Epithelial cell of prostate (primary cell): ENCODE measurements around the gene FBF1.
"Not testable (repeated sequence)": the region's sequence is repeated elsewhere in the genome, so short reads cannot be mapped to it uniquely, and the experiment has no call there.

Experiments
- DNase-seq: peaks from one replicate; pipeline ENCODE4 v3.0.0-alpha.2; 2011; ENCODE audit warnings: low read depth, low spot score
- H3K27ac ChIP-seq: fragments of 450-650 bp; 2 replicates; pipeline ENCODE4 v1.5.1; 2017; ENCODE audit warnings: mild to moderate bottlenecking

Gene FBF1, protein sequence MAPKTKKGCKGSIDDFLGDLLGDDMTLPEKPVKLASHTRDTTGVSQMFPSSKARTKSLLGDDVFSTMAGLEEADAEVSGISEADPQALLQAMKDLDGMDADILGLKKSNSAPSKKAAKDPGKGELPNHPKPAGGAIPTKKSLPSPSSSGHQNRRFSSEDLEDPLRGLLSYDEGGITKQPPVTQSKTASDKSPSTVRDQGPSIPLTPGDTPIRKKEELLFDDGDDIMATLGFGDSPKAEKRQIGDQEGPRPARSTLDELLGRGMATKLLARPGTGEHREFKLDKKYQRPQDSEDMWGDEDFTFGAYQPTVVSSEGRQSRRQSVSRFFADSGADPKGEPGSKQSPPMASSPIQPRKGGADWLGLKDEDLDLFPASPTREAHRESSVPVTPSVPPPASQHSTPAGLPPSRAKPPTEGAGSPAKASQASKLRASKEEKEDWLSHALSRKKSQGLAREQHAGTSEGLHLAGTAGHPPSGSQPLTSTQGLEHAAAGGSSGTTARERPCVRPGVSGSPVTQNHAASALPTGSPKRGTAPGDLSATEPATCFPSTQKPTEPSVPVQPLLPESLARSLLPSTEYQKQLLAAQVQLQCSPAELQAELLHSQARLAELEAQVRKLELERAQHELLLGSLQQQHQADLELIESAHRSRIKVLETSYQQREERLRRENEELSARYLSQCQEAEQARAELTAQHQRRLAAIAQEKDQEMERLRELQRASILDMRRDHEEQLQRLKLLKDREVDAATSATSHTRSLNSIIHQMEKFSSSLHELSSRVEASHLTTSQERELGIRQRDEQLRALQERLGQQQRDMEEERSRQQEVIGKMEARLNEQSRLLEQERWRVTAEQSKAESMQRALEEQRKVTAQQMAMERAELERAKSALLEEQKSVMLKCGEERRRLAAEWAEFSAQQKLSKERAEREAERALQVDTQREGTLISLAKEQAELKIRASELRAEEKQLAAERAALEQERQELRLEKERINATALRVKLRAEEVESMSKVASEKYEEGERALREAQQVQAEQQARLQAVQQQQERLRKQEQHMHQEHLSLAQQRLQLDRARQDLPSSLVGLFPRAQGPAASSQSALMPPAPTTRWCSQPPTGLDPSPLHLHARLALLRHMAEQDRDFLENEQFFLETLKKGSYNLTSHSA

DNA sequence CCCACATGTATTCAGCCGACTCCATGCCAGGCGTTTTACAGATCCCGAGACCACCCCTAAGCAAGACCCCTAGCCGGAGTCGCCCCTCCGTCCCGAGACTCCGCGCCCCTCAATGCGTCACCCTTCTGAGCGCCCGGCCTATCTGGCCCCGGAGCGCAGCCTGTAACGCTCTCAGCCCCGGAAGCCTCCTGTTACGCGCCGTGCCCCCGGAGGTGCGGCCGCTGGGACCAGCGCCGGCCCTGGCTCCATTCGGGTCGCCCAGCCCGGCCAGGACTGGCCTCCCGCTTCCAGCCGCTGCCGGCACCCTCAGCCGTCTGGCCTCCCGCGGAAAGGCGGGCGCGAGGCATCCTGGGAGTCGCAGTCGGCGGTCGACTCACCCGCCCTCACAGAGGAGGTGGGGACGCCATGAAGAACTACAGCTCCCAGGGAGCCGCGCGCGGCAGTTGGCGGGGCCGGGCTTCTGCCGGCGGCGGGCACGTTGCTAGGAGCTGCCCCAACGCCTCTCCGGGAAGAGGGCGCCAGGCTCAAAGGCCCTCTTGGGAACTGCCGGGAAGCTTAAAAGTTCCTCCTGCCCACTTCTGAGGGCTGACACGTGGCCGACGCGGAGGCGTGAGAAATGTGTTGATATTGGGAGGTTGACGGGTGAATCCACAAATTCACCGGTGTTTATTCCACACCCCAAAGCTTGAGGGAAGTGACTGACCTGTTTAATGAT, at the start of gene FBF1:
Gene FBF1 (minus strand): TSS at position 316 of the 715 bp plus-strand sequence. CDS start 2,893 bp downstream, outside the sequence.
- no peak within 1 kb of the TSS for H3K27ac ChIP-seq
- DNase-seq: peak; percentile 60

DNA sequence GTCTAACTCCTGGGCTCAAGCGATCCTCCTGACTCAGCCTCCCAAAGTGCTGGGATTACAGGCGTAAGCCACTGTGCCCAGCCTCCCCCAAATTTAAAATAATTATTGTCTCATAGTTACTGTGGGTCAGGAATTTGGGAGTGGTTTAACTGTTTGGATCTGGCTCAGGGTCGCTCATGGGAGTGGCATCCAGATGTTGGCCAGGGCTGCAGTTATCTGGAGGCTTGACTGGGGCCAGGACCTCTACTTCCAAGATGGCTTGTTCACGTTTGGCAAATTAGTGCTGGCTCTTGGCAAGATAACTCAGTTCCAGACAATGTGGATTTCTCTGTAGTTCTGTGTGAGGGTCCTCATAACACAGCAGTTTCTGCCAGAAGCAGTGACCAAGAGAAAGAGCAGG, 46.2 kb upstream of the FBF1 start:
- H3K27ac ChIP-seq: no peak overlapping the region
- no peak for DNase-seq

DNA sequence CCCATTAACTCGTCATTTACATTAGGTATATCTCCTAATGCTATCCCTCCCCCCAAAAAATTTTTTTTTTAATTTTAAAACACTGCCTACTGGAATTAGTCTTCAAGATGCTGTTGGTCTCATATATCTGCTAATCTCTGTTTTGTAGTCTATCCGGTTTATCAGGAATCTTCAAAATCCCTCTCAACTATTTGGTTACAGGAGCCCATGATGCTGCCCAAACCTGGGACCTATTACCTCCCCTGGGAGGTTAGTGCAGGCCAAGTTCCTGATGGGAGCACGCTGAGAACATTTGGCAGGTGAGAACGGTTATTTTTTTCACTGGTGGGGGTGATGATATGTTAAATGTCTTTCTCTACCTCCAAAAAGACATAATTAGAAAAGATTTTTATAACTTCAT, 45.1 kb upstream of the FBF1 start:
- H3K27ac ChIP-seq: no peak overlapping the region
- DNase-seq: no peak

- DNase-seq: no peak
- peak overlapping the region; percentile 70 for H3K27ac ChIP-seq
Observed at GRCh38 chr17:75983501-75984181, 42.8 kb upstream of the FBF1 start.

- H3K27ac ChIP-seq: peak overlapping the region; percentile 70
- no peak for DNase-seq
Observed at GRCh38 chr17:75981019-75981615, 40.3 kb upstream of the FBF1 start.

DNA sequence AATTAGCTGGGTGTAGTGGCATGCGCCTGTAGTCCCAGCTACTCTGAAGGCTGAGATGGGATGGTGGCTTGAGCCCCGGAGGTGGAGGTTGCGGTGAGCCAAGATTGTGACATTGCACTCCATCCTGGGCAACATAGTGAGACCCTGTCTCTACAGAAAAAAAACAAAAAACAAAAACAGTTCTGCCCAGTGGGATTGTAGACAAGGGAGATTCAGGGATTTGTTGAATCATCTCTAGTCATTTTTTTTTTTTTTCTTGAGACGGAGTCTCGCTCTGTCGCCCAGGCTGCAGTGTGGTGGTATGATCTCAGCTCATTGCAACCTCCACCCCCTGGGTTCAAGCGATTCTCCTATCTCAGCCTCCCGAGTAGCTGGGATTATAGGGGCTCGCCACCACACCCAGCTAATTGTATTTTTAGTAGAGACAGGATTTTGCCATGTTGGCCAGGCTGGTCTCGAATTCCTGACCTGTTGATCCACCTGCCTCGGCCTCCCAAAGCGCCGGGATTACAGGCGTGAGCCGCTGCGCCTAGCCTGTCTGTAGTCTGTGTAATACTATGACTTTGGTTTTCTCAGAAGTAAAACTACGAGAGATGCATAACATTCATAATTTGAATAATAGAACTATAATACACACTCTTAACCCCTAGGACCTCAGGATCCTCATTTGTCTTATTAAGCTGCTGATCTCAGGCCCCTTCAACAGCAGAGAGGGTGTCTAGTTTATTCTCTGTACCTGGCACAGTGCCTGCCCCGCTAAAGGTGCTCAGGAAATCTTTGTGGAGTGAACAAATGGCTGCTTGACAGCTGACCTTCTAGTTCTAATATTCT, 39.6 kb upstream of the FBF1 start:
- peak overlapping the region; percentile 94 for H3K27ac ChIP-seq
- no peak for DNase-seq

- peak; percentile 24 for DNase-seq
- H3K27ac ChIP-seq: peak overlapping the region; percentile 94
Observed at GRCh38 chr17:75979705-75980187, 38.9 kb upstream of the FBF1 start.

- peak within 1 kb of the TSS; percentile 94 for H3K27ac ChIP-seq
Observed at GRCh38 chr17:75978938-75979704, 38.3 kb upstream of the FBF1 start, which contains the start of the genes ACOX1 and TEN1. ACOX1 (minus strand) TSS chr17:75979166; CDS start chr17:75979073, 93 bp downstream. TEN1 (plus strand) TSS chr17:75979240; CDS start chr17:75986193, 6,953 bp downstream.

GRCh38 chr17:75976175-75976848, 35.5 kb upstream of the FBF1 start:
- no peak for DNase-seq
- no peak overlapping the region for H3K27ac ChIP-seq

More at GRCh38 chr17:75978938-75979704, 38.3 kb upstream of the FBF1 start, which contains the start of the genes ACOX1 and TEN1:
- peak; percentile 68 for DNase-seq

DNA sequence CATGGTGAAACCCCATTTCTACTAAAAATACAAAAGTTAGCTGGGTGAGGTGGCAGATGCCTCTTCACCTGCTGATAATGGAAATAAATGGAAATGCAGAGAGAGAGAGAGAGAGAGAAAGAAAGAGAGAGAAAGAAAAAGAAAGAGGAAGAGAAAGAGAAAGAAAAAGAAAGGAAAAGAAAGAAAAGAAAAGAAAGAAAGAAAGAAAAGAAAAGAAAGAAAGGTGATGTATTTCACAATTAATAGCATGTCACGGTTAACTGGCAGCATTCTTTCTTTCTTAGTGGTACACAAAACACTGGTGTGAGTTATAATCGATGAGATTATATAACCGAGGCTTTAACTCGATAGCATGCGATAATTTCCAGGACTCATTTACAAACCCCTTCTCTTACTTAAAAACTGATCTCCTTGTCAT, 34.9 kb upstream of the FBF1 start:
- H3K27ac ChIP-seq: no peak overlapping the region
- no peak for DNase-seq

GRCh38 chr17:75975187-75975586, 34.3 kb upstream of the FBF1 start:
- not testable (repeated sequence) for DNase-seq, H3K27ac ChIP-seq

DNA sequence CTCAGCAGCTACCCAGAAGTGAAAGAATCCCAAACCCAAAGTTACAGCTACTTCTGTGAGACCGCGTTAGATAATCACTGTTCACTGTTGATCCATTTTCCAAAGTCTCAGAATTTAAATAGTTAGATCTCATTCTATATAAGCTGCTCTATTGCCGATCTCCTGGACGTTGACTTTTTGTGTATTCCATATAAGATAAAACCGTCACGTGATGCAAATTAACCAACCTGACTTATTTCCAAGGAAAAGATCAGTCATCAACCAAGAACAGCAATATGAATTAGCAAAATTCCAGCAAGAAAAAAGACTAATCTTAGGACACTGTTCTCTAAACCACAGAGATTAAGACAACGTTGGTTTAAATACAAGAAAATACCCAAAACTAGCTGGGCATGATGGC, 29.8 kb upstream of the FBF1 start:
- DNase-seq: no peak
- peak overlapping the region; percentile 57 for H3K27ac ChIP-seq

GRCh38 chr17:75970011-75970523, 29.2 kb upstream of the FBF1 start:
- no peak for DNase-seq
- H3K27ac ChIP-seq: peak overlapping the region; percentile 57

GRCh38 chr17:75969044-75969443, 28.2 kb upstream of the FBF1 start:
- not testable (repeated sequence) for DNase-seq, H3K27ac ChIP-seq

- no peak for DNase-seq
- H3K27ac ChIP-seq: no peak overlapping the region
Observed at GRCh38 chr17:75965468-75965867, 24.6 kb upstream of the FBF1 start.

DNA sequence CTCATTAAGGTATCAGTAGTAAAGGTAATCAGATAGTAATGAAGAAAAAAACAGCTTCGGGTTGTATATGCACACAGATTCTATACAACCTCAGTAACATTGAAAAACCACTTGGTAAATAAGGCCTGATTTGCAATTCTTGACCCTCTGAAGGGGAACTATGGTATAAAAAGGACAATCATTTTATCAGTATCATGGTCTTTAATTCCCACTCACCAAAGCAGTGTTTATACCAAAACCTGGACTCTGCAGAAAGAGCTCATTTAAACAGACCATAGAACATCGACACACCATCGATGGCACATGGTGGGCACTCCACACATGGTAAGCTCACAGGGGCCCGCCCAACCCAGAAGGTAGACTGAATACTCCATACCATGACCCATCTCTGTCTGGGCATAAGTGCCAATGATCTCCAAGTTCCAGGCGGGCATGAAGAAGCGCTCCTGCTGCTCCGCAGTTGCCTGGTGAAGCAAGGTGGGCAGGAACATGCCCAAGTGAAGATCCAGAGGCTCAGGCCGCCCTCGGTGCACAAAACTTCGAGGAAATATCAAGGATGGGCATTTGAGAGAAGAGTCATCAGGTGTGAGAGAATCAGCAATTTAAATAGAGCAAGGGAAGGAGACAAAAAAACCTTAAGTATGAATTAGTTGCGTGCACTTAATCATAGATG, 19.1 kb upstream of the FBF1 start:
- H3K27ac ChIP-seq: no peak overlapping the region
- no peak for DNase-seq
